Activated naive CD4-positive, alpha-beta T cell treated with anti-CD3 and anti-CD28 coated beads, Interleukin-2, amount 10 ng/mL, durations not matched to agents 7 days and 5 days (primary cell): ENCODE measurements around the gene MPDU1.
A peak's percentile ranks its signal among the peaks of the same experiment; 100 is the strongest.

Source experiments
- CTCF ChIA-PET: fragments of 350-600 bp; sonication (Branson Sonifier 250); formaldehyde crosslinking; loops from one replicate; lab custom pipeline; 2021; ENCODE audit warnings: antibody characterized with exemption; lab: Charles Lee
- DNase-seq: peaks from one replicate; pipeline ENCODE4 v3.0.0-alpha.2; 2020
- H3K27ac Mint-ChIP-seq: one replicate; pipeline ENCODE4 v1.8.0; 2021; ENCODE audit warnings: mild to moderate bottlenecking, moderate library complexity, mixed read lengths
- H3K27me3 Mint-ChIP-seq: one replicate; pipeline ENCODE4 v1.8.0; 2021; ENCODE audit warnings: mild to moderate bottlenecking, mixed read lengths
- H3K36me3 Mint-ChIP-seq: one replicate; pipeline ENCODE4 v1.8.0; 2021; ENCODE audit warnings: mixed read lengths
- H3K4me1 Mint-ChIP-seq: one replicate; pipeline ENCODE4 v1.8.0; 2021; ENCODE audit warnings: mixed read lengths
- H3K4me3 Mint-ChIP-seq: one replicate; pipeline ENCODE4 v1.8.0; 2021; ENCODE audit warnings: mild to moderate bottlenecking, moderate library complexity, mixed read lengths
- H3K9me3 Mint-ChIP-seq: one replicate; pipeline ENCODE4 v1.8.0; 2021; ENCODE audit warnings: mixed read lengths

MPDU1 gene

DNA sequence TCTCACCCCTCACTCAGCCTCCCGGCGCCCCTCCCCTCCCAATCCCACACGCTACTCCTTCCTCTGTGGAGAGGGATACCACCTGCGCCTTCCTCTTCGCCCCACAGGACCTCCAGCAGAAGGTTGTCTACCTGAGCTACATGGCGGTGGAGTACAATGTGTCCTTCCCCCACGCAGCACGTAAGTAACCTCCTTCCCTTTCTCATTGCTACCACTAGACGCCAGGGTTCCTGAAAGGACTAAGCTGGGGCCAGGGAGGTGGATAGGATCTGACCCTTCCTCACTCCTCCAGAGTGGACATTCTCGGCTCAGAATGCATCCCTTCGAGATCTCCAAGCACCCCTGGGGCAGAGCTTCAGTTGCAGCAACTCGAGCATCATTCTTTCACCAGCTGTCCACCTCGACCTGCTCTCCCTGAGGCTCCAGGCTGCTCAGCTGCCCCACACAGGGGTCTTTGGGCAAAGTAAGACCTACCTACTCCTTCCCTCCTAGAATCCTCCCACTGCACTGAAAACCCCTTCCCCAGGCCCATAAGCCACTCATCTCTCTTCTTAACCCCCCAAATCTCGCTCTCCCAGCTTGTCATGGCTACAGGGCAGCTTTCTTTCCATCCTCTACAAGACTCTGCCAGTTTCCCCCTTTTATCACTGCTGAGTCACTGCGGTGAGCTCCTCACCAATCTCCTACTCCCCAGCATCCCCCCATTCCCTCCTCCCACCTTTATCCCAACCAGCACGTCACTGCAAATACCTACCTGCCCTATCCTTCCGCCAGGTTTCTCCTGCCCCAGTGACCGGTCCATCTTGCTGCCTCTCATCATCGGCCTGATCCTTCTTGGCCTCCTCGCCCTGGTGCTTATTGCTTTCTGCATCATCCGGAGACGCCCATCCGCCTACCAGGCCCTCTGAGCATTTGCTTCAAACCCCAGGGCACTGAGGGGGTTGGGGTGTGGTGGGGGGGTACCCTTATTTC, 2.8 kb upstream of the MPDU1 start:
- DNase-seq, result no peak
- Mint-ChIP-seq H3K36me3 (peaks cover 63% of the 10 kb centered on the region), H3K4me3 (peak overlapping the region; percentile 11), H3K4me1 (peaks cover 90% of the 10 kb centered on the region), H3K27ac (peak overlapping the region; percentile 87), H3K27me3 (no peaks in the 10 kb centered on the region), H3K9me3 (no peaks in the 10 kb centered on the region)
- CTCF ChIA-PET, result interaction anchor here (1.0 to 1.1 kb wide), 2 partner anchors 9 to 92 kb away, joined by 3 to 6 read pairs; partner anchors contain the start of gene SOX15

DNA sequence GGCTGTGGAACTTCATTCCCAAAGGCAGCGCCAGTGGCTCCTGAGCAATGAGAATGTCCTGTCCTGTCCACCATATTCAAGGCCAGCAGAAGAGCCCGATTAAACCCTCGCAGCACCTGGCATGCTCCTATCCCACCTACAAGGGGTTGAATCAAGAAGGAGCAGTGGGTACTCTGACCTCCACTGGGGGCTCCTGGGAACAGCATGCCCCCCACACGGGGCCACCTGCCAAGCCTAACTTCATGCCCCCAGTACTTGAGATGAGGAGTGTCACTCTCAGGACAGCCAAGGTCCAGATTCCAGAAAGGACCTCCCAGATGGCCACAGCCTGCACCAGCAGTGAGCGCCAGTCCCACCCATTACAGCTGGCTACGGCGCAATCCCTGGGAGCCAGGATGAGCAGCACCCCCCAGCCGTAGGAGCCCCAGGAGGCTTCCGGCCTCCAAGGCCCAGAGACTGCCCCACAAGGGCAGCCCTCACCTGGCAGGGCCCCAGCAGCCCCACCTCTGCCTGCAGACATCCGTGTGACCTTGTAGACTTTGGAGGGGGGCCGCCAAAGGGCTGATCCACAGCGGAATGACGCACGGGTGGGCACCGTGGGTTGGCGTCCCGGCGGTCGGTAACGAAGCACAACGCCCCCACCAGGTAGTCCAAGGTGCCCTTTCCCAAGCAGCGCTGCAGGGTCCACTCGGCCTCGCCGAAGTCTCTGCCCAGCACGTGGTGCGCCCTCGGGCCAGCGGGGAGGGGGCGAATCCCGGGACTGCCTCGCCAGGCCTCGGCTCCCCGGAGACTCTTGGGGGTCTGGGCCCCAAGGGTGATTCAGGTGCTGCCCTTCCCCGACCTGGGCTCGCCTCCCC, 1.0 kb upstream of the MPDU1 start:
- Mint-ChIP-seq H3K27me3 (no peaks in the 10 kb centered on the region), H3K4me1 (peaks cover 78% of the 10 kb centered on the region), H3K9me3 (no peaks in the 10 kb centered on the region), H3K4me3 (peak overlapping the region; percentile 94), H3K27ac (peak overlapping the region; percentile 99), H3K36me3 (peaks cover 48% of the 10 kb centered on the region)
- DNase-seq, result no peak
- CTCF ChIA-PET, result interaction anchor here (1.3 kb wide), 1 partner anchor 146 kb away, joined by 4 read pairs; no protein-coding TSS in a partner anchor

DNA sequence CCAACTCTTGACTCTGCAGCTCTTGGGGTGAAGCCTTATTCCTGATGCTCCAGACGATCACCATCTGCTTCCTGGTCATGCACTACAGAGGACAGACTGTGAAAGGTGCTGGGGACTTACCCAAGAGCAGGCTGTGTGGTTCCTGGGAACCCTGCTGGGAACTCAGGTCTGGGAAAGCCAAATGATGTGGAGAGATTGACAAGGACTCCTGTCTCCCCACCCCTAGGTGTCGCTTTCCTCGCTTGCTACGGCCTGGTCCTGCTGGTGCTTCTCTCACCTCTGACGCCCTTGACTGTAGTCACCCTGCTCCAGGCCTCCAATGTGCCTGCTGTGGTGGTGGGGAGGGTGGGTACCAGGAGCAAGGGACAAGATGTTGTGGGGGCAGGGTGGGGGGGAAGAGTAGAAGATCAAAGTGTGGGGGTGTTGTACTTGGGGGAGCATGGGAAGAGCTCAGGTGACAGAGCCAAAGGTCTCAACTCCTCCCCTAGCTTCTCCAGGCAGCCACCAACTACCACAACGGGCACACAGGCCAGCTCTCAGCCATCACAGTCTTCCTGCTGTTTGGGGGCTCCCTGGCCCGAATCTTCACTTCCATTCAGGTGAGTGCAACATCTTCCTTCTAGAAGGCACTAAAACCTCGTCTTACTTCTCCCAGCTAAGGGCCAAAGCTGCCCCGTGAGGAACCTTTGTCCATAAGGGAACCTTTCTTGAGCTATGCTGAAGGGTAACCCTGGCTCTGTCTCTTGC, 3.2 kb downstream of the MPDU1 start:
- CTCF ChIA-PET, result interaction anchor here (0.9 to 2.4 kb wide), 4 partner anchors 9 to 101 kb away, joined by 4 to 13 read pairs (median 9); partner anchors contain the start of genes SENP3, TP53 and WRAP53
- DNase-seq, result no peak
- H3K4me1 Mint-ChIP-seq, result peaks cover 38% of the 10 kb centered on the region
- H3K27me3 Mint-ChIP-seq, result no peaks in the 10 kb centered on the region
- H3K36me3 Mint-ChIP-seq, result peaks cover 38% of the 10 kb centered on the region
- H3K9me3 Mint-ChIP-seq, result no peaks in the 10 kb centered on the region
- H3K4me3 Mint-ChIP-seq, result no peak overlapping the region
- peak overlapping the region; percentile 67 for H3K27ac Mint-ChIP-seq

DNA sequence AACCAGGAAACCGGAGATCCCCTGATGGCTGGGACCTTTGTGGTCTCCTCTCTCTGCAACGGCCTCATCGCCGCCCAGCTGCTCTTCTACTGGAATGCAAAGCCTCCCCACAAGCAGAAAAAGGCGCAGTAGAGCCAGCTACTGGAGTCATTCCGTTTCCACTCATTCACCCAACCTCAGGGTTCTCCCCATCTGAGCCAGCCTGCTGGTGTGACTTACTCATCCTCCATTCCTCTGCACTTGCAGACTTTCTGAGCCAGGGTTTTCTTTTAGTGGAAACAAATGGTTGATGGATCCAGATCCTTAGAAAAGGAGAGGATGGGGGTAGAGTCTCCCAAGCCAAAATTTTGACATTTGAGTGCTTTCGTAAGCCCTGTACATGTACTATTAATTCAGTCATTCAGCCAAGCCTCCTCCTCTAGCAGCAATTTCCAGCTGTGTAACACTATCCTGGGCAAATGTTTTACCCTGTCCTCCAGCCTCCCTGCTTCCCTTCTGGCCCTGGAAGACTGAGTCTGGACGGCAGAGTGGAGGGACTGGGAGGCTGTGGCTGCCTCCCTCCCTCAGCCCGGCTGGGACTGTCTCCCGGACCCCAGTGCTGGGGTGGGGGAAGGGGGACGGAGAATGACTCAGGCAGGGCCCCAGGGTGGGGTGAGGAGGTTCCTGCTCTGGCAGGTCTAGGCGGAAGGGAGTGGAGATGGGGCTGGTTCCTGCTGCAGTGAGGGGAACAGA, 3.9 kb downstream of the MPDU1 start:
- no peaks in the 10 kb centered on the region for H3K9me3 Mint-ChIP-seq
- peaks cover 31% of the 10 kb centered on the region for H3K4me1 Mint-ChIP-seq
- no peak overlapping the region for H3K4me3 Mint-ChIP-seq
- H3K27me3 Mint-ChIP-seq, result no peaks in the 10 kb centered on the region
- DNase-seq, result no peak
- CTCF ChIA-PET, result interaction anchor here (0.9 to 2.4 kb wide), 2 partner anchors 13 to 27 kb away, joined by 4 to 10 read pairs; partner anchors contain the start of gene SENP3
- H3K36me3 Mint-ChIP-seq, result peaks cover 39% of the 10 kb centered on the region
- H3K27ac Mint-ChIP-seq, result peak overlapping the region; percentile 67

DNA sequence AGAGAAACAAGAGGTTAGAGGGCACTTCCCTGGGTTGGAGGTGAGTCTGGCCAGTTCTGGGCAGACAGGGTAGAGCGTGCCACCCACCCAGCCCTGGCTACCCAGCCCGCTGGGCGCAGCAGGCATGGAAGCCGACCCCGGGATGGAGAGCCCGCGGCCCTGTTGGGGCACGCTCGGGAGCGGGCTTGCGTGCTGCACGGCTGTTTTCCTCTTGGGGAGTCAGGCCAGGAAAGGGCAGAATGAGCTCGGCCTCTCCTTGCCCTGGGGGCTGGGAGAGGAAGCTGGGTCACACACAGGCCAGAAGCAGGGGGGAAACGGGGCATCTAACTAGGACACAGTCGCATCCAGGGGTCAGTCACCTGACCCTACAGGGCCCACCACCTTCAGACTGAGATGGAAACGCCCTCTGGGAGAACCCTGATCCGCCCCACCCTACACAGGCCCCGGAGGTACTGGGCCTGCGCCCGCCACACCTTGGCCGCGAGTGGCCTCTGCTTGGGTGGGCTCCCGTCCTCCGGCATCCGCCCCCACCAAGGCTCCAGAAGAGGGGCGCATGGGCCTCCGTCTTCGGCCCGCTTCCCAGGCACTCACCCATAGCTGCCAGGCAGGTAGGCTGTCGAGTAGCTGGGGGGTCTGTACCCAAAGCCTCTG, 5.0 kb downstream of the MPDU1 start:
- H3K27ac Mint-ChIP-seq, result no peak overlapping the region

DNA sequence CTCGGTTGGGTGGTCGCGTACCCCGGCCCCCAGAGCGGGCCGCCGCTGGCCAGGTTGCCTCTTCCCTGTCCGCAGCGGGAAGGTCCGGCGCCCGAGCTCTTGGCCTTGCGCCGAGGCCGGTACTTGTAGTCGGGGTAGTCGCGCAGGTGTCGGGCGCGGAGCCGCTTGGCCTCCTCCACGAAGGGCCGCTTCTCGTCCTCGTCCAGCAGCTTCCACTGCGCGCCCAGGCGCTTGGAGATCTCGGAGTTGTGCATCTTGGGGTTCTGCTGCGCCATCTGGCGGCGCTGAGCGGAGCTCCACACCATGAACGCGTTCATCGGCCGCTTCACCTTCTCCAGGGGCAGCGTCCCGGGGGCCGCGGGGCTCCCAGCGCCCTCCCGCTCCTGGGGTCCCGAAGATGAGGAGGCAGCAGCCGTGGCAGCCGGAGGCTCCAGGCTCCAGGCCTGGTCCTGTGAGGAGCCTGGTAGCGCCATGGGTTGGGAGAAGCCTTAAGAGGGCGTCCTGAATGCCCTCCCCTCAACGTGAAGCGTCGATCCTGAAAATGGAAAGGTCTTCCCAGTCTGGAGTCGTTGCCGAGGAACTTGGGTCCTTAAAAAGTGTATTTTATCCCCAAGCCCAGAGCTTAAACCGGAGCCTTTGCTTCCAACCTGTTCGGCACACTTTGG, 5.7 kb downstream of the MPDU1 start:
- Mint-ChIP-seq H3K9me3 (no peaks in the 10 kb centered on the region), H3K4me1 (peaks cover 22% of the 10 kb centered on the region), H3K4me3 (no peak overlapping the region), H3K27me3 (no peaks in the 10 kb centered on the region), H3K36me3 (peaks cover 47% of the 10 kb centered on the region), H3K27ac (no peak overlapping the region)
- peak; percentile 80 for DNase-seq
- CTCF ChIA-PET, result interaction anchor here (0.9 to 2.6 kb wide), 17 partner anchors 9 to 544 kb away, joined by 3 to 22 read pairs (median 4); partner anchors contain the start of genes FXR2 and TMEM95

More for the DNA sequence above, 5.0 kb downstream of the MPDU1 start:
- H3K4me1 Mint-ChIP-seq, result peaks cover 23% of the 10 kb centered on the region
- H3K27me3 Mint-ChIP-seq, result no peaks in the 10 kb centered on the region
- CTCF ChIA-PET, result interaction anchor here (0.9 to 2.6 kb wide), 13 partner anchors 8 to 233 kb away, joined by 3 to 22 read pairs (median 4); partner anchors contain the start of gene TMEM95
- no peak for DNase-seq
- H3K9me3 Mint-ChIP-seq, result no peaks in the 10 kb centered on the region
- peaks cover 42% of the 10 kb centered on the region for H3K36me3 Mint-ChIP-seq
- no peak overlapping the region for H3K4me3 Mint-ChIP-seq

DNA sequence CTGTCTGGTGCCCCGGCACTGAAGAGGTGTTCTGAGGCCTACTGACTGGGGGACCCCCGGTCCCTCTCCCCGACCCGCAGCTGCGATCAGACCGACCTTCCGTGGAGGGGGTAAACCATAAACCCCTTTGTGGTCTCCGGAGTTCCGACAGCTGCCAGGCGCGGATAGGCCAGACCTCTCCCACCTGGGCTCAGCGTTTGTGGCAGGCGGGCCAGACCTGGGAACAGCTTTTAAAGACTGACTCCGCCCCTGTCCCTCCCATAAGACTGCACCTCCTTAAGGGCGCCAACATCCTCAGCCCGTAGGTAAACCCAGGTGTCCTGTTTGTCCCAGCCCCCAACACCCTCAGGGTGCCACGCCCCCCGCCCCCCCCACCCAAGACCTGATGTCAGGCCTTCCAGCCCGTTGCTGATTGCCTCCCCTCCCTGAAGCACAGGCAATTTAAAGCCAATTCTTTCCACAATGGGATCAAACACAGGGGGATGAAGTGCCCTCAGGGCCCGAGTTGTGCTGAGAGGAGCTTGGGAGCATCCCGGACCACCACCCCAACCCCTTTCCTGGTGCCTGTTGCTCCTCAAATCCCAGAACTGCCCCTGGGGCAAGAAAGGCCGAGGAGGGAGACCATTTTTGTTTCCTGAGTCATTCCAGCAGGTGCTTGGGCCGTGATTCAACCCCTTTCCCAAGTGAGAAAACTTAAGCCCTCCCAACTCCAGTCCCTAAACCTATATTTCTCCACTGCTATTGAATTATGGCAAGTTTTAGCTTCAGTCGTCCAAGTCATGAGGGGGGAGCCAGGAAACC, 6.4 kb downstream of the MPDU1 start, which contains the start of gene SOX15:
Gene SOX15 (minus strand): TSS at position 204 of the 801 bp plus-strand sequence. CDS start 418 bp downstream, outside the sequence.
- Mint-ChIP-seq H3K27ac (peak within 1 kb of the TSS; percentile 74), H3K4me1 (peaks cover 15% of the 10 kb centered on the region), H3K27me3 (no peaks in the 10 kb centered on the region), H3K9me3 (no peaks in the 10 kb centered on the region), H3K4me3 (no peak within 1 kb of the TSS), H3K36me3 (peaks cover 48% of the 10 kb centered on the region)
- CTCF ChIA-PET, result interaction anchor here (1.0 to 2.6 kb wide), 17 partner anchors 10 to 545 kb away, joined by 3 to 22 read pairs (median 4); partner anchors contain the start of genes FXR2 and TMEM95
- no peak for DNase-seq

DNA sequence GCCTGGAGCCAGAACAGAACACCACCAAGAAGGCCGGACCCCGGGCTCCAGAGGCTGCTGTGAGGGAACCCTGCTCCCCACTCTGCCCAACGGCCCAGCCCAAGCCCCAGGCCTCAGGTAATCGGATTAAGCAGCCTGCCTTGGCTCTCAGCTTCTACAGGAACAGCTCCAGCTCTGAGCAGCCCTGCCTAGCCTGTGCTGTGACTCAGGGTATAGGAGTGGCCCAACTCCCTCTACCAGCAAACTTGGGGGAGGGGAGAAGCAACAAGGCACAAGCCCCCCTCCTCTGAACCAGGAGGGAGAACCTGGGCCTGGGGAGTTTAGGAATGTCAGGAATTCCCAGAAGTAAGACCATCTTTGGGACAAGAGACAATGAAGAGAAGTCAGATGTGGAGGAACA, 7.1 kb downstream of the MPDU1 start:
- peaks cover 53% of the 10 kb centered on the region for H3K36me3 Mint-ChIP-seq
- no peak overlapping the region for H3K4me3 Mint-ChIP-seq
- H3K4me1 Mint-ChIP-seq, result peaks cover 8% of the 10 kb centered on the region
- DNase-seq, result no peak
- H3K27ac Mint-ChIP-seq, result peak overlapping the region; percentile 74
- H3K27me3 Mint-ChIP-seq, result no peaks in the 10 kb centered on the region
- H3K9me3 Mint-ChIP-seq, result no peaks in the 10 kb centered on the region
- CTCF ChIA-PET, result interaction anchor here (1.1 to 2.6 kb wide), 6 partner anchors 10 to 235 kb away, joined by 3 to 22 read pairs (median 10); partner anchors contain the start of genes FXR2 and TMEM95

DNA sequence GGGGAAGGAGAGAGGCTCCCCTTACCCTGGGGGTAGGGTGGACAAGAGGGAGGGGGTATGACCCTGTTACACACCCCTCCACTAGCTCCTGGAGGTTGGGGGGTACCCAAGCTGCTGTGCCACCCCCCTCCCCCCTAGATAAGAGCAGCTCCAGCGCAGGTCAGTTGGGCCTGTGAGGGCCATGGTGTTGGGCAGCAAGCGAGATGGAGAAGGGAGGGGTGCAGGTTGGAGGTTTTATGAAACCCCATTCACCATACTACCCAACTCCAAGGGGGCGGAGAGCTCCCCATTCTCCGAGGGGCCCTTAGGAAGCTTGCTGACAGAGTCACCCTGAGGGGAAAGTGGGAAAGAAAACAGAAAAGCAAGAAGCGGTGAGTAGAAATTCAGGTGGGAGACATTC, 7.9 kb downstream of the MPDU1 start:
- no peaks in the 10 kb centered on the region for H3K27me3 Mint-ChIP-seq
- no peak overlapping the region for H3K27ac Mint-ChIP-seq
- H3K4me1 Mint-ChIP-seq, result peaks cover 6% of the 10 kb centered on the region
- no peak overlapping the region for H3K4me3 Mint-ChIP-seq
- peaks cover 57% of the 10 kb centered on the region for H3K36me3 Mint-ChIP-seq
- CTCF ChIA-PET, result no interaction called here
- no peaks in the 10 kb centered on the region for H3K9me3 Mint-ChIP-seq
- no peak for DNase-seq

DNA sequence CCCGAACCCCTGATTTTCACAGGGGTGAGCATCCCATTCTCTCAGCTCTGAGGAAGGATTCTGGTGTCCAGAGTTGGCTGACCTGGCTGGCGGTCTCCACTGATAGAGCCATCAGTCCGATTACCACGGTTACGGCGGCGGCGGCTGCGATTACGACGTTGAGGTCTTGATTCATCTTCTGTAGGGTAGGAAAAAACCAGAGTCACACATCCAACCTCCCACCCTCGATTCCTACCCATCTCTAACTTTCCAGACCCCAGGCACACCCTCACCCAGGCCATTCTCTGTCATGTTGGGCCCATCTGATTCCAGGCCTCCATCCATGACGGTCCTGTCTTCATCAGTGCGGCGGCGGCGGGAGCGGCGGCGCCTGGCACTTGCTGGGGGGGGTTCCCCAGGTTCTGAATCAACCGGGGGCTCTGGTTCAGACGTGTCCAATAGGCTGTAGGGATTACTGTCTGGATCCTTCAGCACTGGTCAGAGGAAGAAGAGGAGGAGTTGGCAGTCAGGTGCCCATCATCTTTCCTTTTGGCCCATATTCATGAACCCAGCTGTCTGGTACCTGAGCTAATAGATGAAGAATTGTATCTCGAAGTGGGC, 8.9 kb downstream of the MPDU1 start:
- peaks cover 2% of the 10 kb centered on the region for H3K4me1 Mint-ChIP-seq
- H3K9me3 Mint-ChIP-seq, result no peaks in the 10 kb centered on the region
- H3K27me3 Mint-ChIP-seq, result no peaks in the 10 kb centered on the region
- H3K4me3 Mint-ChIP-seq, result no peak overlapping the region
- no peak for DNase-seq
- H3K27ac Mint-ChIP-seq, result no peak overlapping the region
- H3K36me3 Mint-ChIP-seq, result peaks cover 62% of the 10 kb centered on the region
- CTCF ChIA-PET, result no interaction called here

DNA sequence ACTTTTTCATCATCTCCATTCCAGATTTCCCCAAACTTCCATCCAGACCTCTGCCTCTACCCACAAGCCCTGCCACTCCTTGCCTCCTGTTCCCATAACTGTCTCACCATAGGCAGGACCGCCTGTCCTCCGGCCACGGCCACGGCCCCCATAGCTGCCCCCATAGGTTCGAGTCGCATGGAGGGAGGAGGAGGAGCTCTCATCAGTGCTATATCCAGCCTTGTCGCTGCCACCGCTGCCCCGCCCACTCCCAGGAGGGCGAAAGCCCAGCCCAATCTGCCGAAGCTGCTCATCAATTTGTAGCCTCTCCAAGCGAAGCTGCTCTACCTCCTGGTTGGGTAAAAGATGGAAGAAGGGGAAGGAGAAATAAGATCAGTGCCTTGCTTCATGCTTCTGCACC, 9.6 kb downstream of the MPDU1 start:
- H3K27me3 Mint-ChIP-seq, result no peaks in the 10 kb centered on the region
- no peak overlapping the region for H3K4me3 Mint-ChIP-seq
- H3K9me3 Mint-ChIP-seq, result no peaks in the 10 kb centered on the region
- CTCF ChIA-PET, result interaction anchor here (0.9 kb wide), 1 partner anchor 237 kb away, joined by 3 read pairs; no protein-coding TSS in a partner anchor
- DNase-seq, result no peak
- peaks cover 55% of the 10 kb centered on the region for H3K36me3 Mint-ChIP-seq
- no peaks in the 10 kb centered on the region for H3K4me1 Mint-ChIP-seq
- no peak overlapping the region for H3K27ac Mint-ChIP-seq
